ENCODE measurements around the gene LTA4H.

DNA sequence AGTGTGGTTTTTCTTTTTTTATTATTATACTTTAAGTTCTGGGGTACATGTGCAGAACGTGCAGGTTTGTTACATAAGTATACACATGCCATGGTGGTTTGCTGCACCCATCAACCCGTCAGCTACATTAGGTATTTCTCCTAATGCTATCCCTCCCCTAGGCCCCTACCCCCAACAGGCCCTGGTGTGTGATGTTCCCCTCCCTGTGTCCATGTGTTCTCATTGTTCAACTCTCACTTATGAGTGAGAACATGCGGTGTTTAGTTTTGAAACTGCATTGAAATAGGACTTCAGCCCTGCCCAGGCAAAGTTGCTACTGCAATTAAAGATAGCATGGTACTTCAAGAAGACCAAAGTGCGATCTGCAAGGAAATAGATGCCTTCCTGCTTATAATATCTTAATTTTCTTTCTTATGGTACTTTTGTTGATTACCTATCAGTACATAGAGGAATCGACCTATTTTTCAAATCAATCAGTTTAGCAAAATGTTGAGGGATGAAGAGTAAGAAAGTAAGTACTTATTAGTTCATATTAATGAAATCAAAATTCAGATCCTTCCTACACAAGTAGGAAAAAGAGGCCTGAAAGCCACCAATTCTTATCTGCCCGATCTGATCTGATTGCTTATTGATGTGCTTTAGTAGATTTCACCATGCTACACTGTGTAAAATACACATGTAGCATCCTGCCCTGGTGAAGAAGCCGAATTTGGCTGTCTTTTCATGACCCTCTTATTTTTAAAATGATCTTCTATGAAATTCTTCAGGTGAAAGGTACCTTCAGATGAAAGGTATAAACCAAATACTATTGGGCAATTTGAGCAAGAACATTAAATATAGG lies 1.6 kb downstream of the LTA4H start:
- TF ChIP-seq CTCF (conservative IDR thresholded peaks at IDR 0.05; ENCODE audit: low read length) (no peak), EZH2phosphoT487 (IDR thresholded peaks at IDR 0.05; ENCODE audit: borderline replicate concordance) (no peak)

Data from Loucy (cell line).